ENCODE data around the gene FAM169A. TPM values are rescaled to one million over a fixed set of nuclear protein-coding genes. Genes with fewer than 3 reads are reported as not detected.
A peak's percentile ranks its signal among the peaks of the same experiment; 100 is the strongest.
"Not testable (repeated sequence)": the region's sequence is repeated elsewhere in the genome, so short reads cannot be mapped to it uniquely, and the experiment has no call there.

FAM169A gene
- polyA plus RNA-seq, 4 donors = 1.5 to 24.8 (median 17.1) TPM

DNA sequence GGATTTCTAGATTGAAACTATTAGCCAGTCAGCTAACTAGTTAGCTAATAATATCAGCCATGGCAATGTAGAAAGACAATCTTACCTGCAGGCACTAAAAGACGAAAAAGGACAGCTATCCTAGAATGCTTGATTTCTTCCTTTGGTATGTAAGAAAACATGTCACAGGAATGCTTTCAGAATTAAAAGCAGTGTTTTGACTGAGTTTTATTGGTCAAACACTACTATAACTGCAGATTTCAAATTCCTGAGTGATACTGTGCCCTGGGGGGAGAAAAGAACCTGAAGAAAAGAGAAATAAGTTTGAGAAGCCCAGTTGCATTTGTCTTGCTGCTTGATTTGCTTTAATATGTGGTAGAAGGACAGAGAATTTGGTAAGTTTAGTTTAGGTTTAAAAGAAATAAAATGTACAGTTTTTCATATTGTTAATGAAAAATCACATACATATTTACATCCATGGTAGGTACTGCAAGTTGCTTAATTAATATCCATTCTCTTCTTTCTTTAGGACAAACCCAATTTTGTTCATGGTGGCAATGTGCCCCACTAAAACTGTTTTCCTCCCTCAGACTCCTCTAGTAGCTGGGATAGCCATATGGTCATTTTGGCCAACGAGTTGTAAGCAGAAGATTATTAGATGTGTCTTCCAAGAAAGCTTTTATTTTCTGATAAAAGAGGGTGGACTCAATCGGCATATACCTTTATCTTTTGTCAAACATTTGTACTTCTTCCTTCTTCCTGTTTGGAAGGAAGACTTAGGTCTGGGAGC, 4.3 kb upstream of the FAM169A start:
- DNase-seq (ENCODE audit: low read depth in 4 of 4, low spot score in 3 of 4) = no peak

DNA sequence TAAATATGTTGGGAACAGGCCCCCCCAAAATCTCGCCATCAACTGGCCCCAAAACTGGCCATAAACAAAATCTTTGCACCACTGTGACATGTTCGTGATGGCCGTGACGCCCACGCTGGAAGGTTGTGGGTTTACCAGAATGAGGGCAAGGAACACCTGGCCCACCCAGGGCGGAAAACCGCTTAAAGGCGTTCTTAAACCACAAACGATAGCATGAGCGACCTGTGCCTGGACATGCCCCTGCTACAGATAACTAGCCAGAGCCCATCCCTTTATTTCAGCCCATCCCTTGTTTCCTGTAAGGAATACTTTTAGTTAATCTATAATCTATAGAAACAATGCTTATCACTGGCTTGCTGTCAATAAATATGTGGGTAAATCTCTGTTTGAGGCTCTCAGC, 3.2 kb upstream of the FAM169A start:
- DNase-seq (ENCODE audit: low read depth in 4 of 4, low spot score in 3 of 4) = not testable (repeated sequence)

DNA sequence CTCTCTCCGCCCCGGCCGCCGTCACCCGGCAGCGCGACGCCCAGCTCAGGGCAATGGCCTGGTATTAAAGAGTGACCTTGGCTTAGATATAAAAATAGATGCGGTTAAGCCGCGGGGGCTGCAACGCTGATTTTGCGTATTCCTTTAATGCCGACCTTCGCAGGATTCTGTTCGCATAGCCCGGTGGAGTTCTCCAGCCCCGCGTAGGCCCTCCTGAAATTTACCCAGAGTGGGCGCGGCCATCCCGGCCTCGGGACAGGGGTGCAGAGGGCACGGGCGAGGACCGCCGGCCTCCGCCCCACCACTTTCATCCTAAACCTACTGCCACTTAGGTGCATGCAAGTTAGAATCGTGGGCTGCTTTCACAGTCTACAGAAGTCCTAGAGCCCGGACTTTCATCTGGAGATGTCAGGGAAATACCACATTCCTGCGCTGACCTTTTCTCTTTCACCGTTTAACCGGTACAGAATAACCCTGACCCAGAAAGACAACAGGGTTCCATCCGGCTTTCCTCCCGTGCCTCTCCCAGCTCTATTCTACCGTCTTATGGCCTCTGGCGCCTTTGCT, 492 bp upstream of the FAM169A start:
- no peak for DNase-seq (ENCODE audit: low read depth in 4 of 4, low spot score in 3 of 4)

DNA sequence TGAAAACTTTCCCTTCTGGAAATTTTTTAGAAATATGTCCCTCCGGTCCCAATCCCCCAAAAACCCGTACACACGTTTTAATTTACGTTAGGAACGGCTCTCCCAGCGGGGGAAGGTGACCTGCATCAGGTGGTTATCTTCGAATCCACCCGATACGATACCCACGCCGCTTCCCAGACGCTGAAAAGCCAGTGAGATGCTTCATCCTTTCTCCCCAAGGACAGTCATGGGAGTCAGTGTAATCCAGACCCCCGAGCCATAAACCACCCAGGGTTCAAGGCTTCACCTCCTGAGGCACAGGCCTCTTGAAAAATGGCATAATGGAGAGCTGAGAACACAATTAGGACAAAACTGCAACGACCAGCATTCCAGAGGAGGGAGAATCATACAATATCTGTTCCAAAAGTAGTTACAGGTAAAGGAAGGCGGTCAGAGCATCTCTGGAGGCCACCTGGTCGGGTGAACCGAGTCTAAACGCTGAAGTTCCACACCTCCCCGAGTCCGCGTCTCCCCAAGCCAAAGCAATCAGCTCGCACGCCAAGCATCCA, 857 bp downstream of the FAM169A start:
- DNase-seq (ENCODE audit: low read depth in 4 of 4, low spot score in 3 of 4) = no peak

DNA sequence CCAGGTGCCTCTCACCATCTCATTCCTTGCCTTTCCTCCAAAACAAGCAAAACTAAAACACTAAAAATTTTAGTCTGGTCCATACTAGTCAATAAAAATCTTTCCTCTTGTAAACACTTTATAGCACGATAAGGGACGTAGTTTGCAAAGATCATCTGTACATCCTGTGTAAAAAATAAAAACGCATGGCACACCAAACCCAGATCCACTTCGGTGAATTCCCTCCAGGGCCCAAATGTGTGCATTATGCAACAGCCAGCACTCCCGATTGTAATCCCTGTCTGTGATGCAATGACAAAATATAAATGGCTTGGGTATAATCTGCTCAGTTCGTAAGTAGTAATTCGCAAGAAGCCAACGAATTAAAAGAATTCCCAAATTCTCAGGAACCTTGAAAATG, 1.4 kb downstream of the FAM169A start:
- DNase-seq (ENCODE audit: low read depth in 4 of 4, low spot score in 3 of 4) = no peak

DNA sequence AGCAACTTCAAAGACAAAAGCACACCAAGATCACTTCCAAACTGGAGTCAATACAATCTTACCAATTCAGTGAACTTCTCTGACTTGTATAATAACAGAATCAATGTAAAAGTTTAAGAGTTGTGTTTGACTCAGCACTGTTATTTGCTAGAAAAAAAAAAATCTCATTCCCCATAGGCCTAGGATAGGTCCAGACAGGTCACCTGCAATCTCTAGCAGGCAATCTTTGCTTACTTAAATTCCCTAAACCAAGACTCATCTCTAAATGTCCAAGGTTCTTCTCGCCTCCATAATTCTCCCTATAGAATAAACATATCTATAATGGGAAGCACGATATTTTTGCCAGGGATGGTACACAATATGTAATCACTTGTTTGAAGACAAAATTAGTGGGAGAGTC, 2.5 kb downstream of the FAM169A start:
- DNase-seq (ENCODE audit: low read depth in 4 of 4, low spot score in 3 of 4) = no peak

DNA sequence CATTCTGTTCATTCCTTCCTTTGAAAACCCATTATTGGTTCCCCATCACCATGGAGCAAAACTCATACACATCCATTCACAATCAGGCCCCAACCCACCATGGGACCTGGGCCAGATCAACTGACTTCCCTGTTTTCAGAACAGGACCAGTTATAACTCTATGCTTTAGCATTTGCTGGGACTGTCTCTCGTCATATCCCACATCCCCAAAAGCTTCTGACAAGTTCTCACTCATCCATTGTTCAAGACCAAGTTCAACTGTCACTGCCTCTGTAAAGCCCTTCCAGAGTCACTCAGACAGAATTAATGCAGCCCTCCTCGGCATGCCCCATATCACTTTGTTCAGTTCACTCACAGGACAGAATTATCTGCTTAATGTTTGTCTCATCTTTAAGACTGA, 4.0 kb downstream of the FAM169A start:
- no peak for DNase-seq (ENCODE audit: low read depth in 4 of 4, low spot score in 3 of 4)

DNA sequence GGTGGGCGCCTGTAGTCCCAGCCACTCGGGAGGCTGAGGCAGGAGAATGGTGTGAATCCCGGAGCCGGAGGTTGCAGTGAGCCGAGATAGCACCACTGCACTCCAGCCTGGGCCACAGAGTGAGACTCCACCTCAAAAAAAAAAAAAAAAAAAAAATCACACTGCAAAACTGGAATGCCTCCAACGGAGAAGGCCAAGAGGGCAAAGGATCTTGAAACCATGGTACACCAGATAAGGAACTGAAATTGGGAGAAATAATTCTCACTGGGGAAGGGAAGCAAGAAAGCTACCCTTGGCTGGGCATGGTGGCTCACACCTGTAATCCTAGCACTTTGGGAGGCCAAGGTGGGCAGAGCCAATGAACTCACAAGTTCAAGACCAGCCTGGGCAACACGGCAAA, 9.2 kb downstream of the FAM169A start:
- not testable (repeated sequence) for DNase-seq (ENCODE audit: low read depth in 4 of 4, low spot score in 3 of 4)

DNA sequence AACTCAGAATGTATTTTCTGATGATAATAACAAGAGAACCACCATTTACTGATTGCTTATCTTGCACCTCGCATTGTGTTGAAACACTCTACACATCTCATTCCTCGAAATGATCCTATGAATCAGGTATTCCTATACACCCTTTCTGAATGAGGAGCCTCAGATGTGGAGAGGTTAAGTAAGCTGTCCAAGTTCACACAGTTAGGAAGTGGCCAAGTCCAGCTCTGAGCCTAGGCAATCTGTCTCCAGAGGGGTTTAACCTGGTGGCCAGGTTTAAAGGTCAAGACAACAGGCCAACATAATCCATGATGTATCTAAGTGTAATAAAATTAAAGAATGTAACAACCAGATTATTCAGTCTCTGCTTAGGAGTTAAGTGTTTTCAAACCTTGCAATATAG, 12.9 kb downstream of the FAM169A start:
- no peak for DNase-seq (ENCODE audit: low read depth in 4 of 4, low spot score in 3 of 4)

DNA sequence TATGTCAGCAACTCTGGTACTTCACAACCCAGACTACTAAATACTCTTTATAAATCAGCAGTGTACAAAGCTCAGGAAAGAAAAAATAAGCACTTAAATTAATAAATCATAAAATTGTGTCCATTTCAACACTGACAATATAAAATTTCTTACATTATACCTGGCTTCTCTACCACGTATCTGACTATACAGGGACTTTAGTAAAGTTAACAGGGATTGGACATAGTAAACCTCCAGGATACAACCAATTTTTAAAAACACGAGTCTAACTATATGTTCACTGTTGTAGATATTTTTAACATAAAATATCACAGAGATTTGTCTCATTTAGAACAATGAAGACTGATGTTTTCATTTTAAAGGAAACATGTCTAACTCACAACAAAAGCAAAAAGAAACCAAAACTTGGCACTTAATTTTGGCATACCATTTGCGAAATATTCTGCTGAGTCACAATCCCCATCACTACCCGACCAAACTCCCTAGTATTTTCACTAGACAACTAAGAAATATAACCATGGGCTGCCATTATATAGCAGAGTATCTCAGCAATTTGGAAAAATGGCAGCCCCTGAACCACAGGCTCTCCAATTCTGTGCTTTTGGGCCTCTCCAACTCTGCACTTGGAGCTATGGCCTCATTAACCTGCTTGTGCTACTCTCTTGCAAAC, 14.4 kb downstream of the FAM169A start:
- no peak for DNase-seq (ENCODE audit: low read depth in 4 of 4, low spot score in 3 of 4)

DNA sequence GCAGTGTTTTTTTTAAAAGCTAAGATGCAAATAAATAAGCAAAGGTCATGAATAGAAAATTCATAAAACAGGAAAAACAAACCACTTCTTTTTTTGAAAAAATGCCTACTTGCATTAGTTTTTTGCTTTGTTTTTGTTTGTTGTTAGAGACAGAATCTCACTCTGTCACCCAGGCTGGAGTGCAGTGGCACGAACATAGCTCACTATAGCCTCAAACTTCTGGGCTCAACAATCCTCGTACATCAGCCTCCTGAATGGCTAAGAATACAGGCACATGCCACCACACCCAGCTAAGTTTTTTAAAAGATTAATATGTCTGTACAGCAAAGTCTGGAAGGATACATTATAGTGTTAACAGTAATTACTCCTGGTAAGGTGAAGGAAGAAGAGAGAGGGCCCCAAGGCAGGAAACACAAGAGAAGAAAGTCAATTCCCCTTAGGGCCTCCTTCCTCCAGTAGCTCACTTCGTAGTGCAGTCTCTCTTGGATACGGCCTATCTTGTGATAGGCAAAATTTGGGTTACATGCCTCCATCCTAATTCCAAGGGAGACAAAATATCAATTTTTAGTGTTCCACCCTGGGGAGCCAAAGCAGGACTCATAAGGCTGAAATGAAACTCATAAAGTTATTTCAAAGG, 15.3 kb downstream of the FAM169A start:
- DNase-seq (ENCODE audit: low read depth in 4 of 4, low spot score in 3 of 4) = no peak

DNA sequence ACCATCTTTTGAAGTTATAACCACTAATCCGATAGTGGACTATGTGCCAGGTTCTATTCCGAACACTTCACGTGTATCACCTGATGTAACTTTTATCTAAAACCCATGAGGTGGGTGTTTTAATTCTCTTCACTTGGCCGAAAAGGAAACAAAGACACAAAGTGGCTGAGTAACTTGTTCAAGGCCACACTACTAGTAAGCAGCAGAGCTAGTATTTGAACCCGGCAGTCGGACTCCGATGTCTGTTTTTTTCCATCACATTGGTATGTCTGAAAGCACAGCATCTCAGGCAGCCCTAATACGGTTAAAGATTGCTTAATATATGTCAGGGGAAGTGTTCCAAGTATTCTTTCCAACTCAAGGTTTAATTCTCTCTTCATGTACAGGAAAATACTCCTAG, 16.2 kb downstream of the FAM169A start:
- DNase-seq (ENCODE audit: low read depth in 4 of 4, low spot score in 3 of 4) = no peak

DNA sequence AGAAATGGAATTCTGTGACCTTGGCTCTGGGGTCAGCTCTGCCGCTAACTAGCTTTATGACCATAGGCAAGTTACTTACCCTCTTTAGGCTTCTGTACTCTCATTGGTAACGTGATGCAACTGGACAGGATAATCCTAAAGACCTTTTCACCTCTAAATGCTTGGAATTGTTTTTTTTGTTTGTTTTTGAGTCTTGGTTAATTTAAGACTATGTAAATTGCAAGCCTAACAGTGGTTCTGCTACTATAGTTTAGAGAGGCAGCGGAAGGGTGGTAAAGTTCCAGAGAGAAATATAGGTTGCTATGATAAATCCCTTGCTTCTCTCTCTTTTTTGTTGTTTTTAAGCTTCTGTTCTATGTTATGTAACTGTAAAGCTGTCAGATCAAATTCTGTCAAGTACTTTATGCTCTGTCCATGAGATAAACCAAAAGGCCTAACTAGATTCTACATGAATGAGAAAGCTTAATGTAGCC, 17.6 kb downstream of the FAM169A start:
- DNase-seq (ENCODE audit: low read depth in 4 of 4, low spot score in 3 of 4) = peak in 2 of 4 donors; percentile 18 to 50

DNA sequence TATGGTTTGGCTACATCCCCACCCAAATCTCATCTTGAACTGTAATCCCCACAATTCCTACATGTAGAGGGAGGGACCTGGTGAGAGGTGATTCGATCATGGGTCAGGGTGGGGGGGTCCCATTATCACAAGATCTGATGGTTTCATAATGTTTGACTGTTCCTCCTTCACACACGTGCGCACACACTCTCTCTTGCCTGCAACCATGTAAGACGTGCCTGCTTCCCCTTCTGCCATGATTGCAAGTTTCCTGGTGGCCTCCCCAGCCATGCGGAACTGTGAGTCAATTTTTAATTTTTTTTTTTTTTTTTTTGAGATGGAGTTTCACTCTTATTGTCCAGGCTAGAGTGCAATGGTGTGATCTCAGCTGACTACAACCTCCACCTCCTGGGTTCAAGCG, 27.0 kb downstream of the FAM169A start:
- no peak for DNase-seq (ENCODE audit: low read depth in 4 of 4, low spot score in 3 of 4)

DNA sequence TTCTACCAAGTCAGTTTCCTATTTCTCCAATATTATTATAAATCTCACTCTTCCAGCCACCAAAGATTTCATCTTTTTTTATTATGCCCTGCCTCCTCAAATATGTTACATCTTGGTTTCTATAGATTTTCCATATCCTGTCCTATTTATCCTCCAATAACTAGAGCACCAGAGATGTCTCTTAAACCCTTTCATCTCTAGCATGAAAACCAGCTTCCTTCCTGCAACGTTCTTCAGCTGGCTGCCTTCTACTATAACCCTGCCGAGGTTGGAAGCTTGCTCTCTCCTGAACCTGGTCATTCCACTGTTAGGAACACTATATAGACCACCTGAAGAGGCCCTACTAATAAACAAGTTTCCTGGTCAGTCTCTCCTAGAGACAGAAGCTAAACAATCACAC, 27.9 kb downstream of the FAM169A start:
- DNase-seq (ENCODE audit: low read depth in 4 of 4, low spot score in 3 of 4) = no peak

DNA sequence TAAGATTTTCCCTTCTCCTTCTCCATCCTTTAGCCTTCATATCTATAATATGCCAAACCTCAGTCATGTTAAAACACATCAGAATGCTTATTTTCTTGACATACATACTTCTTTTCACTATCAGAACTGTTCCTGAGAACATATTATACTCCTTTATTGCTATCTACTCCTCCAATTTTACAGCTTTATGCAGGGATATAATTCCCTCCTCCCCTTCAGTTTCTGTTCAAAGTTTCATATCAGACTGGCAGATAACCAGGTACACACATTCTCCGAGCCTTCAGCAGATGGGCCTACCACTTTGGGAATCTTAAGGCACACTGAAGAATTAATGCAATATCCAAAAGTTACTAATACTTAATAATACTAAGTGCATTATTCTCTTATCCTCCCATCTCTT, 29.1 kb downstream of the FAM169A start:
- DNase-seq (ENCODE audit: low read depth in 4 of 4, low spot score in 3 of 4) = no peak

DNA sequence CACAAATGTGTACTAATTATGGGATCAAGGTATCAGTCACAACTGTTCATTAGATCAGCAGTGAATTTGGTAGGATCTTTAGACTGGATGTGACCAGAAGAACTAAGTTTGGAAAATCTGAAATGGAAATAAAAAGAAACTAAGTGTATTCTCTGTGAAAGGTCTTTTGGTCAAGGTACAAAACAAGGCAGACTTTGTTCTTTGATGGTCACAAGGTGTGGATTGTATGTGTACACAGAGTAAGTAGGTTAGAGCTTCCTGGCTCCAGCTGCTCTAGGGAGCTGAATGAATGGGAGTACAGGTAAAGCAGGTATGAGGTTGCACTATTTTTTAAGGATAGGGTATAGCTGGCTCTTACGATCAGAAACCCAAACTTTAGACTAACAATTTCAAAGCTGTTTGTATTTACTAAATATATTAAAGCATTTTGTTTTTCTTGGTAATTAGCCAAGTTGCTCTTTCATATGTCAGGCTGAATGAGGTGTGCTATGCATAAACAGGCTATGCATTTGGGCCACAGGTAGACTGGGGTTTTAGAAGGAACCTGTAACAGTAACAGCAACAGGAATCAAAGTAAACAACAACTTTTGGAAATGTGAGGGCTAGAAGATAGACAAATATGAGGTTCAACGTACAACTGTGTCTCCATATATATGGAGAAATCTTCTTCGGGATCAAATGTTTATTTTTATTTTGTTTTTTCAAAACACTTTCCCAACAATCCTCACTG, 32.5 kb downstream of the FAM169A start:
- DNase-seq (ENCODE audit: low read depth in 4 of 4, low spot score in 3 of 4) = no peak

DNA sequence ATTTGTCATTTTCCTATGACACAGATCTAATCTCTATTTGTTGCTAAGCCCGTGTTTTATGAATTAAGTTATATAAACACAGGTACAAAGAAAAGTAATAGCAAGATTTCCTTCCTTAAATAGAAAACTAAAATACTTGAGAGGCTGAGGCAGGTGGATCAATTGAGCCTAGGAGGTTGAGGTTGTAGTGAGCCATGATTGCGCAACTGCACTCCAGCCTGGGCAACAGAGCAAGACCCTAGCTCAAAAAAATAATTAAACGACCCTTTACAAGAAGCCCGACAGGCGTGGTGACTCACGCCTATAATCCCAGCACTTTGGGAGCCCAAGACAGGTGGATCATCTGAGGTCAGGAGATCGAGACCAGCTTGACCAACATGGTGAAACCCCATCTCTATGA, 36.8 kb downstream of the FAM169A start:
- DNase-seq (ENCODE audit: low read depth in 4 of 4, low spot score in 3 of 4) = no peak

DNA sequence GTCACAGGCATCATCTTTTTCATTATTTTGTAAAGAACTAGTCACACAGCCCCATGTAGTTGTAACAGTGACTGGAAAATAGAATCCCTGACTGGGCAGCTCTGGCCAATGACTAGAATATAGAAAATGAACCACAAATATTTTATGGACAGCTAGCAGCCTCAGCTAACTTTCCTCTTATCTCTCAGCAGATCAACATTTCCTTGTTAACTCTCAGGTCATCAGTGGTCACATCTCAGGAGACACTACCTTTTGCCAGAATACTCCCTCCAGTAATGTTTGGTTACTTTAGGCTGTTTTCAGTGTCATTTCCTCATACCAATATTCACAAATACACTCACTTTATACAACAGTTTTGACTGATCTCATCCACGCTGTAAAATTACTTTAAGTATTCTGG, 43.9 kb downstream of the FAM169A start:
- DNase-seq (ENCODE audit: low read depth in 4 of 4, low spot score in 3 of 4) = no peak

DNA sequence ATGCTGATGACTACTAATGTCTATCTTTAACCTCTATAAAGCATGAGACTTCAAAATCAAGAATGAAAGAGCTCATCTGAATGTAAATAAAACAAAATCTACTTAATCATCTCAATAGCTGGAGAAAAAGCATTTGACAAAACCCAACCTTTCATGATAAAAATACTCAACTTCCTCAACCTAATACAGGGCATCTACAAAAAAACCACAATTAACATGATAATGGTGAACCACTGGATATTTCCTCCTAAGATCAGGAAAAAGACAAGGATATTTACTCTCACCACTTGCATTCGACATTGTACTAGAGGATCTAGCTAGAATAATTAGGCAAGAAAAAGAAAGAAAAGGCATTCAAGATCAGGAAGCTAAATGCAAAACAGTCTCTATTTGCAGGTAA, 49.3 kb downstream of the FAM169A start:
- no peak for DNase-seq (ENCODE audit: low read depth in 4 of 4, low spot score in 3 of 4)

DNA sequence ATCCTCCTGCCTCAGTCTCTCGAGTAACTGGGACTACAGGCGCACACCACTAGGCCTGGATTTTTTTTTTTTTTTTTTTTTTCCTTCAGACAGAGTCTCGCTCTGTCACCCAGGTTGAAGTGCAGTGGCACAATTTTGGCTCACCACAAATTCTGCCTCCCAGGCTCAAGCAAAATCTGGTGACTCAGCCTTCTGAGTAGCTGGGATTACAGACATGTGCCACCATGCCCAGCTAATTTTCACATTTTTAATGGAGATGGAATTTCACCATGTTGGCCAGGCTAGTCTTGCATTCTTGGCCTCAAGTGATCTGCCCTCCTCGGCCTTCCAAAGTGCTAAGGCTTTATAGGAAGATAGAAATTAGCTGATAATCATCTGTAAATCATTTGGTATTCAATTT, 55.3 kb downstream of the FAM169A start:
- DNase-seq (ENCODE audit: low read depth in 4 of 4, low spot score in 3 of 4) = no peak

All from left renal pelvis (tissue), 4 donors.